GM19043 (cell line): ENCODE data around the gene MBLAC1.
A peak's percentile ranks its signal among the peaks of the same experiment; 100 is the strongest.
"Not testable (repeated sequence)": the region's sequence is repeated elsewhere in the genome, so short reads cannot be mapped to it uniquely, and the experiment has no call there.

Experiments
- ATAC-seq: cut with Tn5 transposase; IDR thresholded peaks from one replicate; pipeline ENCODE4 v1.9.1; 2021; ENCODE audit warnings: low read depth; ENCODE audit not compliant: unreplicated experiment

The MBLAC1 gene

DNA sequence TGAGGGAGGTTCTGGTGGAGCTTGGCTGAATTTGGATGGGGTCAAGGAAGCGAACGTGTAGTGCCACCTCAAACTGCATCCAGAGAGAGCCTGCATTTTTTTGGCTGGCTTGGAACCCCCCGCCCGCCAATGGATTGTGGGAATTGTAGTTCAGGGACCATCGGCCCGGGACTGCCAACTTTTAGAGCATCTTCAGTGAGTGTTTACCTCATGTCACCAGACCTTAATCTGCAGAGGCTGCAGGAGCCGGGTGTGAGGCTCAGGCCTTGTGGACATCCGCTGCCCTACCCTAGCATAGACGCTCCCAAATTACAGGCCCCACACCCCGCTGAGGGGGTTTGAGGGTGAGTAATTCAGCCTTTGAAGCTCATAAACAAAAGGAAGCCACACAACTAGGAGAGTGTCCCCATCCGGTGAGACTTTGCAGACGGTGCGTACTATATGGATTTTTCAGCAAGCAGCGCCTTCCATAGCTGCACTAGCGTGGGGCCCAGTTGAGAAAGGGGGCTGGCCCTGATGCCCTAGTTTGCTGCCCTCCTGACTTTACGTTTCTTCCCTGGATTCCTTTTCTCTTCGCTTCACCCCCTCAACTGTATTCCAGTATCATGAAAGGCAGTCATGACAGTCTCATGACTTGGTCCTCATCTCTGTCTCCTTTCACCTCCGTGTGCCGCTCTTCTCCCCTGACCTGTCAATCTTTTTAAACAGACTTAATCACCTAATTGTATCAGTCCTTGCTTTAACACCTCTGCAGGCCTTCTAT is 6.6 kb upstream of the MBLAC1 start:
- peak; percentile 23 for ATAC-seq

DNA sequence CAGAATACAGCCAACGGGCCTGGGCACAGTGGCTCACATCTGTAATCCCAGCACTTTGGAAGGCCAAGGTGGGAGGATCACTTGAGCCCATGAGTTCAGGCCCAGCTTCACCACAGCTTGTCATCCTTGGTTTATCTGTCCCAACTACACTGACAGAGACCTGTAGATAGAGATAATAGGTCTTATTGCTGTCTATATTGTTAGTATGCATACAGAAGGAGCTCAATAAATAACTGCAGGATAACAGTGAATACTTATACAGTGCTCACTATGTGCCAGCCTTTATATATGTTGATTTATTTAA is 6.1 kb upstream of the MBLAC1 start:
- ATAC-seq: no peak

DNA sequence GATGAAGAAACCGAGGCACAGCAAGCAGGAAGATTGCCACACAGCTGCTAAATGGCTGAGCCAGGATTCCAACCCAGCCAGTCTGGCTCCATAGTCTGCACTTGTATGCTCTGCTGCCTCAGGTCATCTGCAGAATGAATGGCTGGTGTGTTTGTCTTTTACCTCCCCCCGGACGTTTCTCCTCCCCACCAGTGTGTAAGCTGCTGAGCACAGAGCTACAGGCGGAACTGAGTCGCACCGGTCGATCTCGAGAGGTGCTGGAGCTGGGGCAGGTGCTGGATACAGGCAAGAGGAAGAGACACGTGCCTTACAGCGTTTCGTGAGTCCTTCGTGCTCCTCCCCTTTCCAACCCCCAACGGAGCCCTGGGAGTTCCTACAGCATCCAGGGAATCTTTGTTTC is 4.7 kb upstream of the MBLAC1 start:
- ATAC-seq: no peak

DNA sequence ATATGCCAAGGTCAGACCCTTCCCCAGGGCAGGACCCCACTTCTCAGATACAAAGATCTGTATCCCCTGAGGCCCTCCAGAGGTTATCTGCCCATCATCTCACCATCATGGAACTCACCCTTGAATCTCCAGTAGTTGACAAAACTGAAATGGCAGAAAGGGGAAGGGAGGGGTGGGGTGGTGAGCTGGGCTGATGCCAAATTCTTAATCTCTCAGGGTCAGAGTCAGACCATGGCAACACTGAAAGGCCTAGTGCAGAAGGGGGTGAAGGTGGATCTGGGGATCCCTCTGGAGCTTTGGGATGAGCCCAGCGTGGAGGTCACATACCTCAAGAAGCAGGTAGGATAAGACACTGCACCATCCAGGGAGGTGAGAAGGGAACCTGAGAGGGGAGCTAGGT is 4.2 kb upstream of the MBLAC1 start:
- no peak for ATAC-seq

DNA sequence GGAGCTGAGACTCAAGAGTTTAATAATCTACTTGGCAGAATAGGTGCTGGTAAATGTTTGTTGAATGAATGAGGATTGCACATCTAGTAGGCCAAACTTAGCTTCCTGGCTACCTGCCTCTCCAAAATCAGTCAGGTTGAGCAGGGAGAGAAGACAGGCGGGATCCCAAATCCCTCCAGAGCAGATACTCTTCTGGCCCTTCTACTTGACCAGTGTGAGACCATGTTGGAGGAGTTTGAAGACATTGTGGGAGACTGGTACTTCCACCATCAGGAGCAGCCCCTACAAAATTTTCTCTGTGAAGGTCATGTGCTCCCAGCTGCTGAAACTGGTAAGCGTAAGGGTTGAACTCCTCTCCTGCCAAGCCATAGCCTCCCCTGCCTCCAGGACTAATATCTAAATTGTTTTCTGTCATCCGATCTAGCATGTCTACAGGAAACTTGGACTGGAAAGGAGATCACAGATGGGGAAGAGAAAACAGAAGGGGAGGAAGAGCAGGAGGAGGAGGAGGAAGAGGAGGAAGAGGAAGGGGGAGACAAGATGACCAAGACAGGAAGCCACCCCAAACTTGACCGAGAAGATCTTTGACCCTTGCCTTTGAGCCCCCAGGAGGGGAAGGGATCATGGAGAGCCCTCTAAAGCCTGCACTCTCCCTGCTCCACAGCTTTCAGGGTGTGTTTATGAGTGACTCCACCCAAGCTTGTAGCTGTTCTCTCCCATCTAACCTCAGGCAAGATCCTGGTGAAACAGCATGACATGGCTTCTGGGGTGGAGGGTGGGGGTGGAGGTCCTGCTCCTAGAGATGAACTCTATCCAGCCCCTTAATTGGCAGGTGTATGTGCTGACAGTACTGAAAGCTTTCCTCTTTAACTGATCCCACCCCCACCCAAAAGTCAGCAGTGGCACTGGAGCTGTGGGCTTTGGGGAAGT is 2.2 kb upstream of the MBLAC1 start:
- ATAC-seq: no peak

DNA sequence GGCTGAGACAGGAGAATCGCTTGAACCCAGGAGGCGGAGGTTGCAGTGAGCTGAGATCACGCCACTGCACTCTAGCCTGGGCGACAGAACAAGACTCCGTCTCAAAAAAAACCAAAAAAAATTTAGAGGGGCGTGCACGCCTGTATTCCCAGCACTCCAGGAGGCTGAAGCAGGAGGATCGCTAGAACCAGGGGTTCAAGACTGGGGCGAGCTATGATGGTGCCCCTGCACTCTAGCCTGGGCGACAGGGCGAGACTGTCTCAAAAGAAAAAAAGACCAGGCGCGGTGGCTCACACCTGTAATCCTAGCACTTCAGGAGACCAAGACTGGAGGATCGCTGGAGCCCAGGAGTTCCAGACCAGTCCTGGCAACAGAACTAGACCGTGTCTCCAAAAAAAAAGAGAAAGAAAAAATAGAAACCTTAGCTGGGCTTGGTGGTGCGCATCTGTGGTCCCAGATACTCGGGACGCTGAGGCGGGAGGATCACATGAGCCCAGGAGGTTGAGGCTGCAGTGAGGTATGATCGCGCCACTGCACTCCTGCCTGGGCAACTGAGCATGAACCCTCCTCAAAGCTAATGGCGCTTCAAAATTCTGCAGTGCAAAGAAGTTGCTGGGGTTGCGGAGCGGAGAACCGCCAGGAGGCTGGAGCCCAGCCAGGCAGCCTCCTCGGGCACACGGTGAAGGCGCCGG is 382 bp upstream of the MBLAC1 start:
- peak; percentile 10 for ATAC-seq

DNA sequence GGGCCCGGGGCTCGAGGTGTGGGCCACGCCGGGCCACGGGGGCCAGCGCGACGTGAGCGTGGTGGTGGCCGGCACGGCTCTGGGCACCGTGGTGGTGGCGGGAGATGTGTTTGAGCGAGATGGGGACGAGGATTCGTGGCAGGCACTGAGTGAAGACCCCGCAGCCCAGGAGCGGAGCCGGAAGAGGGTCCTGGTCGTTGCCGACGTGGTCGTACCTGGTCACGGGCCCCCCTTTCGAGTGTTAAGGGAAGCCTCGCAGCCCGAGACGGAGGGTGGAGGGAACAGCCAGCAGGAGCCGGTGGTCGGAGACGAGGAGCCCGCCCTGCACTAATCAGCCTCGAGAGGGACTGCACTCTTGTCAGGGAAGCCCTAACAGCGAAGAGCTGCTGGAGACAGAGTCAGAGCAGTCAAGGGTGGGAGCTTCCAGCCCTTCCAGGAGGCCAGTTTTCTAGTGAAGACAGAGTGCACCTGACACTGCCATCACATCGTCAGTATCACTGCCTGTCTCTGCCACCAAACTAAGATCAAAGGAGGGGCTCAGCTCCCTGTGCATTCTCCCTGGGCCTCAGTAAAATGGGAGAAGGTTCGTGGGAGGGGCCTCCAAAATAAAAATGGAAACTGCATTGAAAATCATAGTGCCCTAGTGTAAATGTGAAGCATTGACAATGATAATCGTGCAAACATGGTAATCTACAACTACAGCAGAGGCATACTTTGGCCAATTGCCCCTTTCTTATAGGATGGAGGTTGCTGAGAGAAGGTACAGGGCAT is 1.3 kb downstream of the MBLAC1 start:
- ATAC-seq: no peak

DNA sequence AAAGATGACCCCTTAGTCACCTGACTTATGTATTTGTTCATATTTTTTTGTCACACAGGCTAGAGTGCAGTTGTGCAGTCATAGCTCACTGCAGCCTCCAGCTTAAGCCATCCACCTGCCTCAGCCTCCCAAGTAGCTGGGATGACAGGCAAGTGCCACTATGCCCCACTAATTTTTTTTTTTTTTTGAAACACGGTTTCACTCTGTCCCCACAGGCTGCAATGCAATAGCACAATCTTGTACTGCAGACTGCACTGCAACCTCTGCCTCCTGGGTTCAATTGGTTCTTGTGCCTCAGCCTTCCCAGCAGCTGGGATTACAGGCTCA is 1.8 kb downstream of the MBLAC1 start:
- ATAC-seq: no peak

DNA sequence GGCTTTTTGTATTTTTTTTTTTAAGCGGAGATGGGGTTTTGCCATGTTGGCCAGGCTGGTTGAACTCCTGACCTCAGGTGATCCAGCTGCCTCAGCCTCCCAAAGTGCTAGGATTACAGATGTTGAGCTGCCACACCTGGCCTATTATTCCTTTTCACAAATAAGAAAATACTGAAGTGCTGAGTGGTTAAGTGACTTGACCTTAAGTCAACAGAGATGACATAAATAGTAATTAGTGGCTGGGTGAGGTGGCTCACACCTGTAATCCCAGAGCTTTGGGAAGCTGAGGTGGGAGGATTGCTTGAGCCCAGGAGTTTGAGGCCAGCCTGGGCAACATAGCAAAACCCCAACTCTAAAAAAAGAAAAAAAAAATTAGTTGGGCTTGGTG is 3.4 kb downstream of the MBLAC1 start:
- ATAC-seq: not testable (repeated sequence)

DNA sequence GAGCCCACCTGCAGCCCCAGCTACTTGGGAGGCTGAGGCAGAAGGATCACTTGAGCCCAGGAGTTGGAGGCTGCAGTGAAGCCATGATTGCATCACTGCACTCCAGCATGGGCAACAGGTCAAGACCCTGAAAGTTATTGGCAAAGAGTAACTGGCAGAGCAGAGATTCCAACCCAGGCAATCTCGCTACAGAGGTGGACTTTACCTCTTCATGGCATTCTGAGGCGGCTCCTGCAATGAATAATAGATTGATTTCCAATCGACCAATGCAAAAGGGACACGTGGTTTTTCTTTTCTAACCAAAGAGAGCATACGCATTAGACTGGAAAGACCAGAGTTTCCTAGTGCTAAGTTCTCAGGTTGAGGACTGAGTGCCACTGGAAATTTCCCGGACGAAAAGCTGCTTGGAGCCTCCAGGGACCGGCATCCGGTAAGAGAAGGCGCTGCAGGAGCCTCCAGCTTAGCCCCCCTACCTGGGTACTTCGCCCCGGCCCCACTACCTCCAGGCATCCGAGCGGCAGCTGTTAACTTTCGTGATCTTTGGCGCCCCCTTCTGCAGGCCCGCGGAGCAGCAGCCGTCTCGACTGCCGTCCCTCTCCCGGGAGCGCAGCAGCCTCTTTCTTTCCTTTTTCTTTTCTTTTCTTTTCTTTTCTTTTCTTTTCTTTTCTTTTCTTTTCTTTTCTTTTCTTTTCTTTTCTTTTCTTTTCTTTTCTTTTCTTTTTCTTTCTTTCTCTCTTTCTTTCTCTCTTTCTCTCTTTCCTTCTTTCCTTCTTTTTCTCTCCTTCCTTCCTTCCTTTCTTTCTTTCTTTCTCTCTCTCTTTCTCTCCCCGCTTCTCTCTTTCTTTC is 4.1 kb downstream of the MBLAC1 start:
- no peak for ATAC-seq

DNA sequence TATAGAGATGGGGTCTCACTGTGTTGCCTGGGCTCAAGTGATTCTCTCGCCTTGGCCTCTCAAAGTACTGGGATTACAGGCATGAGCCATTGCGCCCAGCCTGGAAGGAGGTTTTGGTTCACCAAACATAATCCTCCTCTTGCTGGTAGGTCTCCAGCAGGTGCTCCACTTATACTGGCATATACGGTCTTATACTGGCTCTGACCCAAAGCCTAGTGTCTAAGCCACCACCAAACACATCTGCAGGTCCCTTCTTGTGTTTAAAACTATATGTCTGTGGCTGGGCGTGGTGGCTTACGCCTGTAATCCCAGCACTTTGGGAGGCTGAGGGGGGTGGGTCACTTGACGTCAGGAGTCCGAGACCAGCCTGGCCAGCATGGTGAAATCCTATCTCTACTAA is 5.4 kb downstream of the MBLAC1 start:
- ATAC-seq: no peak

DNA sequence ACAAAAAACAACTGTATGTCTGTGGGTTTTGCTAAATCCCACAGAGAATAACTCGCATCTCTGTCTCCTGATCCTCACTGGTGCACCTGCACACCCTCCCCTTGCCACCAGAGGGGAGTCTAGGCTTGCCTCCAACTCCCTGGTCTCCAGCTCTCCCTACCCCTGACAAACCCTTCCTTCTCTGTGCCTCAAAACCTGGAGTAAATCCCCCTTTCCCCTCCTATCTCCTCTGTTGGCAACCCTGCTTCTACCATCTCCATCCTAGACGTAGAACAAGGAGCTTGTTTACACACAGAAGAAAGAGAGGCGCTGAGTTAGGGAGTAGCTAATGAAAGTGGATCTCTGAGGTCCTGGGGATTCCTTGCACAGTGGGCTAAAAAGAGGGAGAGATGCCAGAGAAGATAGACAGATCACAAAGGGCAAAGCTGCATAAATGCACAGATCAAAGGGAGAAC is 6.0 kb downstream of the MBLAC1 start:
- ATAC-seq: no peak

DNA sequence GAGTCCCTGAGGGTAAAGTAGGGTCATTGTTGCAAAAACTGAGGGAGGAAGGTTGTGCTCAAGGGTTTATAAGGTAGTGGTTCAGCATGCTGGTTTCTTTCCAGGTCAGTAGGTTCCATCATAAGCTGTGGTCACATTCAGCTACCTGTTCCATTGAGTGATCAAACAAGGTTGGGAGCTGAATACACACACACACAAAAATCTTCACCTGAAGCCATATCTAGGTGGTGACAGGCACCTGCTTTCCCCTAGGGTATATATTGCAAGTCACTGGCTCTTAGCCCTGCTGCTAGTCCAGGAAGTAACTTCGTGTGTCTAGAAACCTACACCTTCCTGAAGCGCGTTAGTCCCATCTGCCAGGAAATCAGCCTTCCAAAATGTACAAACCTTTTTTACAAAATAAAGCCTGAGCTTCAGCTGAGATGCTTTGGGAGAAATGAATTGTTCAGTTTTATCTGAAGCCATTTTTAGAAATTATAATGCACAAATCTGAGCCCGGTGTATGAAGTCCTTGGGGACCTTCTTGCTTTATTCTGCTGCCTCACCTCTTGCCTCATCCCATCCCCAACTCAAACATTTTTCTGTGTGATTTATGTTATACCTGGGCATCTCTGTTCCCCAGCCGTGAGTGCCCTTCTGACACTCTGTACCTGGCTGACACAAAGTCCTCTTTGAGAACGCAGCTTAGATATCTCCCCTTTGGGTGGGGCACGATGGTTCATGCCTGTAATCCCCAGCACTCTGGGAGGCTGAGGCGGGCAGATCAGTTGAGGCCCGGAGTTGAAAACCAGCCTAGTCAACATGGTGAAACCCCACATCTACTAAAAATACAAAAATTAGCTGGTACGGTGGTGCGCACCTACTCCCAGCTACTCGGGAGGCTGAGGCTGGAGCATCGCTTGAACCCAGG is 11.3 kb downstream of the MBLAC1 start:
- no peak for ATAC-seq

DNA sequence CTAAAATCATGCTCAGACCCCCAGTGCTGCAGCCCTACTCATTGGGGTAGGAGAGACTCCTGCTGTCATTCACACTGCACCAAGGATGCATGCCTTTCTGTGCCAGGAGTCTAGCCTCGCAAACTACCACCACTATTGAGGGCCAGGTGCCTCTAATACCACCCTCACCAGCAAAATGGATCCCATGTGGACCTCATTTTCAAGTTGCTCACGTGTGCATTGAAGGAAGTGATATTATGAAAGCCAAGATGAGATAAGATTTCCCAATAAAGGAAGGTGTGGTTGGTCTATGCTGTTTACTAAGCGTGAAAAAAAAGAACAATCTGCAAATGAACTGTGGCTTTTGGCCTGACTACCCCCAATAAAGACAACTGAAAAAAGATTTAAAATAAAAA is 14.8 kb downstream of the MBLAC1 start:
- ATAC-seq: no peak

DNA sequence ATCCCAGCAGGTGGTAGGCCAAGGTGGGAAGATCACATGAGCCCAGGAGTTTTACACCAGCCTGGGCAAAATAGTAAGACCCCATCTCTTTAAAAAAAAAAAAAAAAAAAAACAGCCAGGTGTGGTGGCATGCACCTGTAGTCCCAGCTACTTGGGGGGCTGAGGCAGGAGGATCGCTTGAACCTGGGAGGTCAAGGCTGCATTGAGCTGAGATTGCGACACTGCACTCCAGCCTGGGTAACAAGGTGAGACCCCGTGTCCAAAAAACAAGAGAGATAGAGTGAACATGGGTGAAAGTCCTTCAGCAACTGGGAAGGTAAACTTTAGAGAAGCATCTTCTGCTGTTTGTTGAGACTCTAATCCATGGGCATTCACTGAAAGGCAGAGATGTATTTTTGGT is 15.7 kb downstream of the MBLAC1 start:
- no peak for ATAC-seq

DNA sequence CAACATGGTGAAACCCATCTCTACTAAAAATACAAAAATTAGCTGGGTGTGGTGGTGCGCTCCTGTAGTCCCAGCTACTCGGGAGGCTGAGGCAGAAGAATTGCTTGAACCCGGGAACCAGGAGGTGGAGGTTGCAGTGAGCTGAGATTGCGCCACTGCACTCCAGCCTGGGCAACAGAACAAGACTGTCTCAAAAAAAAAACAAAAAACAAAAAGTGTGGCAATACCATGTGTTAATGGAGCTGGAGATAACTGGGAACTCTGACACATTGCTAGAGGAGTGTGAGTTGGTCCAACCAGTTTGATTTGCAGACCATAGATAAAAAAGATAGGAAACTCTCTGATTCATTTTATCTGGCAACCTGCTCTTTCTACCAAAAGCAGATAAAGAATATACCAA is 19.6 kb downstream of the MBLAC1 start:
- ATAC-seq: not testable (repeated sequence)

DNA sequence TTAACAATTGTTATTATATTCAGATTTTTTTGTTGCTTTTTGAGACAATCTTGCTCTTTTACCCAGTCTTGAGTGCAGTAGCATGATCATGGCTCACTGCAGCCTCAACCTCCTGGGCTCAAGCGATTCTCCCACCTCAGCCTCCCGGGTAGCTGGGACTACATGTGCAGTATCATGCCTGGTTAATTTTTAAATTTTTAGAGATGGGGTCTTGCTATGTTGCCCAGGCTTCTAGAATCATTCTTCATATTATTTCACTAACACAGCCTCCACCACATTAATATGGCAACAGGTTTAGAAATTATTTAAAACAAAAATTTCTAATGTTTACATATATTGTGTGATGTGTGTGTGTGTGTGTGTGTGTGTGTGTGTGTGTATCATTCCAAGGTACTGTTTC is 20.5 kb downstream of the MBLAC1 start:
- no peak for ATAC-seq

DNA sequence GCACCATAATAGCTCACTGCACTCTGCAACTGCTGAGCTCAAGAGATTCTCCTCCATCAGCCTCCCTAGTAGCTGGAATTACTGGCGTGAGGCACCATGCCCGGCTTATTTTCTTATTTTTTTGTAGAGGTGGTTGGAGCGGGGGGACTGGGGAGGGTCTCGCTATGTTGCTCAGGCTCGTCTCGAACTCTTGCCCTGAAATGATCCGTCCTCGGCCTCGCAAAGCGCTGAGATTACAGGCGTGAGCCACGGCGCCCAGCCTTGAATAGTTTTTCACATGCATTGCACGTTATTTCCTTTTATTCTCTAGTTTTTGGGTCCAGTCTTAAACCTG is 21.4 kb downstream of the MBLAC1 start:
- ATAC-seq: no peak
